WTC11 (cell line): ENCODE measurements around the gene CMKLR1. TPM values are rescaled to one million over a fixed set of nuclear protein-coding genes. Genes with fewer than 3 reads are reported as not detected.
A peak's percentile ranks its signal among the peaks of the same experiment; 100 is the strongest.

Experiments
- ATAC-seq: fragments of 200-7000 bp; cut with Tn5 transposase; 2 replicates; pipeline ENCODE4 v1.10.0; 2021; ENCODE audit warnings: mild to moderate bottlenecking, moderate library complexity
- CTCF ChIA-PET: fragments of 300-600 bp; sonication (Branson Sonifier 250); formaldehyde crosslinking; loops from one replicate; lab custom pipeline; 2021; ENCODE audit warnings: antibody characterized with exemption; lab: Charles Lee
- POLR2A ChIA-PET: fragments of 350-600 bp; sonication (Branson Sonifier 250); formaldehyde crosslinking; loops from one replicate; lab custom pipeline; 2021; ENCODE audit warnings: antibody characterized with exemption; lab: Charles Lee
- DNase-seq: peaks from one replicate; pipeline ENCODE4 v3.0.0; 2021; ENCODE audit warnings: low spot score
- H3K27ac Mint-ChIP-seq: 2 replicates; pipeline ENCODE4 v1.8.0; 2021; ENCODE audit warnings: mixed read lengths
- H3K27me3 Mint-ChIP-seq: 2 replicates; pipeline ENCODE4 v1.8.0; 2021; ENCODE audit warnings: low read depth, mild to moderate bottlenecking, moderate library complexity, mixed read lengths
- H3K36me3 Mint-ChIP-seq: 2 replicates; pipeline ENCODE4 v1.8.0; 2021; ENCODE audit warnings: mixed read lengths
- H3K4me1 Mint-ChIP-seq: 2 replicates; pipeline ENCODE4 v1.8.0; 2022; ENCODE audit warnings: mixed read lengths
- H3K4me3 Mint-ChIP-seq: 2 replicates; pipeline ENCODE4 v1.8.0; 2021; ENCODE audit warnings: mild to moderate bottlenecking, moderate library complexity, mixed read lengths
- H3K9me3 Mint-ChIP-seq: 2 replicates; pipeline ENCODE4 v1.8.0; 2021; ENCODE audit warnings: mixed read lengths
- ATF3 ChIP-seq: sonication (generic); formaldehyde crosslinking; conservative IDR thresholded peaks from 2 replicates; pipeline ENCODE4 v1.8.1; 2022; ENCODE audit warnings: mild to moderate bottlenecking, missing genetic modification reagents
- CBFB ChIP-seq: sonication (generic); formaldehyde crosslinking; IDR thresholded peaks from 2 replicates; pipeline ENCODE4 v1.8.1; 2022; ENCODE audit warnings: mild to moderate bottlenecking, low read depth, missing genetic modification reagents
- ELF4 ChIP-seq: sonication (generic); formaldehyde crosslinking; IDR thresholded peaks from 2 replicates; pipeline ENCODE4 v1.8.1; 2022; ENCODE audit warnings: low read depth, mild to moderate bottlenecking, moderate library complexity, missing genetic modification reagents
- FOXJ3 ChIP-seq: sonication (generic); formaldehyde crosslinking; IDR thresholded peaks from 2 replicates; pipeline ENCODE4 v1.9.0; 2021; ENCODE audit warnings: missing genetic modification reagents, mild to moderate bottlenecking, borderline replicate concordance
- FOXK1 ChIP-seq: sonication (generic); formaldehyde crosslinking; IDR thresholded peaks from 2 replicates; pipeline ENCODE4 v1.8.0; 2022; ENCODE audit warnings: mild to moderate bottlenecking, moderate library complexity, missing genetic modification reagents
- GABPB1 ChIP-seq: sonication (generic); formaldehyde crosslinking; IDR thresholded peaks from 2 replicates; pipeline ENCODE4 v1.8.1; 2023; ENCODE audit warnings: mild to moderate bottlenecking, missing genetic modification reagents
- HMGA2 ChIP-seq: fragments of 250-450 bp; sonication (Bioruptor Pico); IDR thresholded peaks from 2 replicates; pipeline ENCODE4 v1.4.0; 2021; ENCODE audit warnings: mild to moderate bottlenecking, moderate library complexity
- JAZF1 ChIP-seq: fragments of 250-450 bp; sonication (Bioruptor Pico); IDR thresholded peaks from 2 replicates; pipeline ENCODE4 v1.9.0; 2021; ENCODE audit warnings: moderate library complexity, mild to moderate bottlenecking, inconsistent platforms
- MLX ChIP-seq: sonication (generic); formaldehyde crosslinking; IDR thresholded peaks from 2 replicates; pipeline ENCODE4 v1.8.1; 2023; ENCODE audit warnings: mild to moderate bottlenecking, missing genetic modification reagents, moderate library complexity
- PRDM15 ChIP-seq: sonication (generic); formaldehyde crosslinking; IDR thresholded peaks from 2 replicates; pipeline ENCODE4 v1.8.0; 2022; ENCODE audit warnings: missing genetic modification reagents
- TCF7 ChIP-seq: sonication (generic); formaldehyde crosslinking; IDR thresholded peaks from 2 replicates; pipeline ENCODE4 v1.8.0; 2022; ENCODE audit warnings: mild to moderate bottlenecking, low read depth, missing genetic modification reagents, moderate library complexity
- ZNF138 ChIP-seq: sonication (generic); formaldehyde crosslinking; conservative IDR thresholded peaks from 2 replicates; pipeline ENCODE4 v1.8.1; 2022; ENCODE audit warnings: mild to moderate bottlenecking, moderate library complexity, missing genetic modification reagents
- ZNF263 ChIP-seq: sonication (generic); formaldehyde crosslinking; IDR thresholded peaks from 2 replicates; pipeline ENCODE4 v1.8.1; 2022; ENCODE audit warnings: low read depth, mild to moderate bottlenecking, moderate library complexity, missing genetic modification reagents
- ZNF423 ChIP-seq: fragments of 250-450 bp; sonication (Bioruptor Pico); IDR thresholded peaks from 2 replicates; pipeline ENCODE4 v2.1.2; 2022; ENCODE audit warnings: mild to moderate bottlenecking, moderate library complexity
- ZNF425 ChIP-seq: fragments of 250-450 bp; sonication (Bioruptor Pico); conservative IDR thresholded peaks from 2 replicates; pipeline ENCODE4 v1.9.0; 2021; ENCODE audit warnings: mild to moderate bottlenecking
- total RNA-seq: library from RNA; stranded (reverse); gene quantifications from 3 replicates; pipeline ENCODE4 v1.2.3, GENCODE V29; 2021
- TF ChIP-seq, protein P1 (sequence below): sonication (generic); formaldehyde crosslinking; IDR thresholded peaks from 2 replicates; pipeline ENCODE4 v1.8.1; 2023; ENCODE audit warnings: mild to moderate bottlenecking, moderate library complexity, missing genetic modification reagents
- TF ChIP-seq, protein P2 (sequence below): fragments of 250-450 bp; sonication (Bioruptor Pico); IDR thresholded peaks from 2 replicates; pipeline ENCODE4 v1.8.0; 2021; ENCODE audit warnings: mild to moderate bottlenecking
- TF ChIP-seq, protein P3 (sequence below): fragments of 250-450 bp; sonication (Bioruptor Pico); IDR thresholded peaks from 2 replicates; pipeline ENCODE4 v1.9.0; 2021; ENCODE audit warnings: mild to moderate bottlenecking

Gene CMKLR1
- total RNA-seq, 1 experiment from 2014 or later, result 1.6 TPM

- TF ChIP-seq ZNF423 (CRISPR knock-in tag) (no peak), ATF3 (no peak), TCF7 (no peak), FOXJ3 (CRISPR knock-in tag) (no peak), MLX (CRISPR knock-in tag) (no peak)
- TF ChIP-seq, protein P1, sequence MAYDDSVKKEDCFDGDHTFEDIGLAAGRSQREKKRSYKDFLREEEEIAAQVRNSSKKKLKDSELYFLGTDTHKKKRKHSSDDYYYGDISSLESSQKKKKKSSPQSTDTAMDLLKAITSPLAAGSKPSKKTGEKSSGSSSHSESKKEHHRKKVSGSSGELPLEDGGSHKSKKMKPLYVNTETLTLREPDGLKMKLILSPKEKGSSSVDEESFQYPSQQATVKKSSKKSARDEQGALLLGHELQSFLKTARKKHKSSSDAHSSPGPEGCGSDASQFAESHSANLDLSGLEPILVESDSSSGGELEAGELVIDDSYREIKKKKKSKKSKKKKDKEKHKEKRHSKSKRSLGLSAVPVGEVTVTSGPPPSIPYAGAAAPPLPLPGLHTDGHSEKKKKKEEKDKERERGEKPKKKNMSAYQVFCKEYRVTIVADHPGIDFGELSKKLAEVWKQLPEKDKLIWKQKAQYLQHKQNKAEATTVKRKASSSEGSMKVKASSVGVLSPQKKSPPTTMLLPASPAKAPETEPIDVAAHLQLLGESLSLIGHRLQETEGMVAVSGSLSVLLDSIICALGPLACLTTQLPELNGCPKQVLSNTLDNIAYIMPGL (CRISPR knock-in tag), result no peak
- TF ChIP-seq, all 79 proteins: peak for 0
- Mint-ChIP-seq H3K27me3 (no peaks in the 10 kb centered on the region), H3K9me3 (0 out of 2 replicates have a peak, but pooled peaks cover 3% of the 10 kb centered on the region), H3K4me1 (peaks cover 65% of the 10 kb centered on the region), H3K27ac (no peak overlapping the region), H3K4me3 (no peak overlapping the region), H3K36me3 (no peaks in the 10 kb centered on the region)
- ChIA-PET POLR2A (no interaction called here), CTCF (interaction anchor here (1.0 to 1.5 kb wide), 2 partner anchors 10 to 68 kb away, joined by 3 to 4 read pairs; no protein-coding TSS in a partner anchor)
- ATAC-seq (no peak), DNase-seq (no peak)
These were observed 33.6 kb downstream of the CMKLR1 start for GRCh38 chr12:108305520-108305919.

GRCh38 chr12:108304633-108305032 is 34.5 kb downstream of the CMKLR1 start:
- POLR2A ChIA-PET, result no interaction called here
- ATAC-seq, result peak; percentile 48
- H3K27ac Mint-ChIP-seq, result no peak overlapping the region; the same call in 1 of the 2 replicates
- peak; percentile 49 for DNase-seq
- peak; percentile 71 for TF ChIP-seq PRDM15 (CRISPR knock-in tag)
- TF ChIP-seq ZNF138 (CRISPR knock-in tag), result no peak
- H3K4me3 Mint-ChIP-seq, result no peak overlapping the region
- peaks cover 59% of the 10 kb centered on the region for H3K4me1 Mint-ChIP-seq
- CTCF ChIA-PET, result interaction anchor here (0.6 to 1.5 kb wide), 4 partner anchors 9 to 392 kb away, joined by 3 to 4 read pairs (median 4); no protein-coding TSS in a partner anchor
- no peaks in the 10 kb centered on the region for H3K27me3 Mint-ChIP-seq
- 0 out of 2 replicates have a peak, but pooled peaks cover 3% of the 10 kb centered on the region for H3K9me3 Mint-ChIP-seq
- H3K36me3 Mint-ChIP-seq, result no peaks in the 10 kb centered on the region

GRCh38 chr12:108303703-108304102 is 35.4 kb downstream of the CMKLR1 start:
- Mint-ChIP-seq H3K4me3 (no peak overlapping the region), H3K27ac (no peak overlapping the region), H3K9me3 (0 out of 2 replicates have a peak, but pooled peaks cover 3% of the 10 kb centered on the region), H3K36me3 (no peaks in the 10 kb centered on the region), H3K4me1 (peaks cover 51% of the 10 kb centered on the region), H3K27me3 (no peaks in the 10 kb centered on the region)
- POLR2A ChIA-PET, result no interaction called here
- CTCF ChIA-PET, result interaction anchor here (1.0 to 1.9 kb wide), 4 partner anchors 13 to 311 kb away, joined by 3 to 5 read pairs (median 4); no protein-coding TSS in a partner anchor
- no peak for DNase-seq
- ATAC-seq, result no peak
- TF ChIP-seq HMGA2 (CRISPR knock-in tag) (no peak), ELF4 (CRISPR knock-in tag) (no peak), FOXK1 (CRISPR knock-in tag) (no peak), CBFB (CRISPR knock-in tag) (no peak), ZNF425 (CRISPR knock-in tag) (no peak), ZNF263 (no peak), JAZF1 (CRISPR knock-in tag) (no peak), GABPB1 (no peak)
- TF ChIP-seq, protein P2, sequence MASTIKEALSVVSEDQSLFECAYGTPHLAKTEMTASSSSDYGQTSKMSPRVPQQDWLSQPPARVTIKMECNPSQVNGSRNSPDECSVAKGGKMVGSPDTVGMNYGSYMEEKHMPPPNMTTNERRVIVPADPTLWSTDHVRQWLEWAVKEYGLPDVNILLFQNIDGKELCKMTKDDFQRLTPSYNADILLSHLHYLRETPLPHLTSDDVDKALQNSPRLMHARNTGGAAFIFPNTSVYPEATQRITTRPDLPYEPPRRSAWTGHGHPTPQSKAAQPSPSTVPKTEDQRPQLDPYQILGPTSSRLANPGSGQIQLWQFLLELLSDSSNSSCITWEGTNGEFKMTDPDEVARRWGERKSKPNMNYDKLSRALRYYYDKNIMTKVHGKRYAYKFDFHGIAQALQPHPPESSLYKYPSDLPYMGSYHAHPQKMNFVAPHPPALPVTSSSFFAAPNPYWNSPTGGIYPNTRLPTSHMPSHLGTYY (CRISPR knock-in tag), result no peak
- TF ChIP-seq, protein P3, sequence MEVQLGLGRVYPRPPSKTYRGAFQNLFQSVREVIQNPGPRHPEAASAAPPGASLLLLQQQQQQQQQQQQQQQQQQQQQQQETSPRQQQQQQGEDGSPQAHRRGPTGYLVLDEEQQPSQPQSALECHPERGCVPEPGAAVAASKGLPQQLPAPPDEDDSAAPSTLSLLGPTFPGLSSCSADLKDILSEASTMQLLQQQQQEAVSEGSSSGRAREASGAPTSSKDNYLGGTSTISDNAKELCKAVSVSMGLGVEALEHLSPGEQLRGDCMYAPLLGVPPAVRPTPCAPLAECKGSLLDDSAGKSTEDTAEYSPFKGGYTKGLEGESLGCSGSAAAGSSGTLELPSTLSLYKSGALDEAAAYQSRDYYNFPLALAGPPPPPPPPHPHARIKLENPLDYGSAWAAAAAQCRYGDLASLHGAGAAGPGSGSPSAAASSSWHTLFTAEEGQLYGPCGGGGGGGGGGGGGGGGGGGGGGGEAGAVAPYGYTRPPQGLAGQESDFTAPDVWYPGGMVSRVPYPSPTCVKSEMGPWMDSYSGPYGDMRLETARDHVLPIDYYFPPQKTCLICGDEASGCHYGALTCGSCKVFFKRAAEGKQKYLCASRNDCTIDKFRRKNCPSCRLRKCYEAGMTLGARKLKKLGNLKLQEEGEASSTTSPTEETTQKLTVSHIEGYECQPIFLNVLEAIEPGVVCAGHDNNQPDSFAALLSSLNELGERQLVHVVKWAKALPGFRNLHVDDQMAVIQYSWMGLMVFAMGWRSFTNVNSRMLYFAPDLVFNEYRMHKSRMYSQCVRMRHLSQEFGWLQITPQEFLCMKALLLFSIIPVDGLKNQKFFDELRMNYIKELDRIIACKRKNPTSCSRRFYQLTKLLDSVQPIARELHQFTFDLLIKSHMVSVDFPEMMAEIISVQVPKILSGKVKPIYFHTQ (CRISPR knock-in tag), result no peak
